GM21423 (cell line): ENCODE measurements around the gene SORCS3.

Experiments
- ATAC-seq: cut with Tn5 transposase; IDR thresholded peaks from one replicate; pipeline ENCODE4 v1.9.1; 2021; ENCODE audit warnings: mild to moderate bottlenecking, moderate library complexity; ENCODE audit not compliant: unreplicated experiment

The SORCS3 gene

GRCh38 chr10:104831272-104831671 lies 190.2 kb downstream of the SORCS3 start:
- ATAC-seq, result no peak

GRCh38 chr10:104834580-104834979 lies 193.5 kb downstream of the SORCS3 start:
- ATAC-seq, result no peak

GRCh38 chr10:104835422-104835821 lies 194.3 kb downstream of the SORCS3 start:
- no peak for ATAC-seq

GRCh38 chr10:104842704-104843103 lies 201.6 kb downstream of the SORCS3 start:
- ATAC-seq, result no peak

GRCh38 chr10:104844073-104844472 lies 203.0 kb downstream of the SORCS3 start:
- no peak for ATAC-seq

- ATAC-seq, result no peak
Measured at GRCh38 chr10:104850023-104850422, 208.9 kb downstream of the SORCS3 start.

GRCh38 chr10:104867966-104868598 lies 227.0 kb downstream of the SORCS3 start:
- ATAC-seq, result no peak

- no peak for ATAC-seq
Measured at GRCh38 chr10:104872691-104873090, 231.6 kb downstream of the SORCS3 start.

GRCh38 chr10:104873161-104873560 lies 232.1 kb downstream of the SORCS3 start:
- no peak for ATAC-seq

- ATAC-seq, result no peak
Measured at GRCh38 chr10:104875561-104875960, 234.5 kb downstream of the SORCS3 start.

GRCh38 chr10:104880624-104881398 lies 239.7 kb downstream of the SORCS3 start:
- ATAC-seq, result no peak

GRCh38 chr10:104881740-104882139 lies 240.7 kb downstream of the SORCS3 start:
- ATAC-seq, result no peak

GRCh38 chr10:104892879-104893617 lies 252.0 kb downstream of the SORCS3 start:
- no peak for ATAC-seq

GRCh38 chr10:104893701-104894100 lies 252.6 kb downstream of the SORCS3 start:
- no peak for ATAC-seq

GRCh38 chr10:104894681-104895080 lies 253.6 kb downstream of the SORCS3 start:
- ATAC-seq, result no peak

- ATAC-seq, result no peak
Measured at GRCh38 chr10:104895541-104895940, 254.5 kb downstream of the SORCS3 start.

- no peak for ATAC-seq
Measured at GRCh38 chr10:104895981-104896380, 254.9 kb downstream of the SORCS3 start.

- ATAC-seq, result no peak
Measured at GRCh38 chr10:104897696-104898095, 256.6 kb downstream of the SORCS3 start.

GRCh38 chr10:104899779-104900178 lies 258.7 kb downstream of the SORCS3 start:
- ATAC-seq, result no peak

- no peak for ATAC-seq
Measured at GRCh38 chr10:104903433-104903832, 262.3 kb downstream of the SORCS3 start.

- no peak for ATAC-seq
Measured at GRCh38 chr10:104904753-104905323, 263.7 kb downstream of the SORCS3 start.
